ENCODE measurements around the gene SEPTIN2. TPM values are rescaled to one million over a fixed set of nuclear protein-coding genes. Genes with fewer than 3 reads are reported as not detected.
"Not testable (repeated sequence)": the region's sequence is repeated elsewhere in the genome, so short reads cannot be mapped to it uniquely, and the experiment has no call there.

SEPTIN2 gene
- total RNA-seq, 3 donors from 2014 or later, result 298 to 321 (median 299) TPM

GRCh38 chr2:241373446-241373845 lies 57.7 kb downstream of the SEPTIN2 start:
- H3K27ac ChIP-seq, result no peak overlapping the region
- no peak for TF ChIP-seq POLR2A (IDR thresholded peaks at IDR 0.05)
- no peak for TF ChIP-seq POLR2AphosphoS5 (IDR thresholded peaks at IDR 0.05)
- no peak for TF ChIP-seq CTCF (IDR thresholded peaks at IDR 0.05)
- no peak for DNase-seq (ENCODE audit: low spot score in 2 of 2)
- no peaks in the 10 kb centered on the region for H3K27me3 ChIP-seq
- H3K9me3 ChIP-seq, result no peaks in the 10 kb centered on the region
- intact Hi-C loops (cut with DNase I; ENCODE audit: low total_unique reads), result no loop called here
- H3K4me1 ChIP-seq, result peaks cover 0 to under 1% of the 10 kb centered on the region in 2 donors
- no peaks in the 10 kb centered on the region for H3K36me3 ChIP-seq
- H3K4me3 ChIP-seq, result no peak overlapping the region

GRCh38 chr2:241373906-241374305 lies 58.2 kb downstream of the SEPTIN2 start:
- peak overlapping the region in 1 of 2 donors; percentile 43 for H3K27ac ChIP-seq
- H3K27me3 ChIP-seq; H3K9me3 ChIP-seq; H3K4me3 ChIP-seq; H3K36me3 ChIP-seq; DNase-seq (ENCODE audit: low spot score in 2 of 2); H3K4me1 ChIP-seq; intact Hi-C loops (cut with DNase I; ENCODE audit: low total_unique reads): not testable (repeated sequence)

GRCh38 chr2:241375300-241375699 lies 59.6 kb downstream of the SEPTIN2 start:
- Histone ChIP-seq H3K9me3 (no peaks in the 10 kb centered on the region), H3K36me3 (no peaks in the 10 kb centered on the region), H3K27me3 (no peaks in the 10 kb centered on the region), H3K4me3 (no peak overlapping the region), H3K4me1 (peaks cover 0 to 7% of the 10 kb centered on the region in 2 donors), H3K27ac (no peak overlapping the region)
- intact Hi-C loops (cut with DNase I; ENCODE audit: low total_unique reads), result no loop called here
- no peak for TF ChIP-seq CTCF (IDR thresholded peaks at IDR 0.05)
- no peak for TF ChIP-seq POLR2AphosphoS5 (IDR thresholded peaks at IDR 0.05)
- no peak for TF ChIP-seq POLR2A (IDR thresholded peaks at IDR 0.05)
- DNase-seq (ENCODE audit: low spot score in 2 of 2), result no peak

GRCh38 chr2:241376808-241377207 lies 61.1 kb downstream of the SEPTIN2 start:
- TF ChIP-seq CTCF (IDR thresholded peaks at IDR 0.05), result no peak
- no peak for TF ChIP-seq POLR2AphosphoS5 (IDR thresholded peaks at IDR 0.05)
- TF ChIP-seq POLR2A (IDR thresholded peaks at IDR 0.05), result no peak
- Histone ChIP-seq H3K36me3 (no peaks in the 10 kb centered on the region), H3K4me1 (peaks cover 0 to 7% of the 10 kb centered on the region in 2 donors), H3K4me3 (no peak overlapping the region), H3K9me3 (no peaks in the 10 kb centered on the region), H3K27ac (no peak overlapping the region), H3K27me3 (no peaks in the 10 kb centered on the region)
- intact Hi-C loops (cut with DNase I; ENCODE audit: low total_unique reads), result no loop called here
- no peak for DNase-seq (ENCODE audit: low spot score in 2 of 2)

- Histone ChIP-seq H3K36me3 (no peaks in the 10 kb centered on the region), H3K27me3 (no peaks in the 10 kb centered on the region), H3K4me1 (peaks cover 0 to 7% of the 10 kb centered on the region in 2 donors), H3K27ac (peak overlapping the region; percentile 19 to 63), H3K4me3 (no peak overlapping the region), H3K9me3 (no peaks in the 10 kb centered on the region)
- DNase-seq (ENCODE audit: low spot score in 2 of 2), result no peak
- TF ChIP-seq POLR2A (IDR thresholded peaks at IDR 0.05), result no peak
- TF ChIP-seq CTCF (IDR thresholded peaks at IDR 0.05), result no peak
- TF ChIP-seq POLR2AphosphoS5 (IDR thresholded peaks at IDR 0.05), result no peak
- intact Hi-C loops (cut with DNase I; ENCODE audit: low total_unique reads), result loop anchor here (2.0 kb wide), 1 partner anchor 34 kb away; no protein-coding TSS in a partner anchor
These were observed 63.1 kb downstream of the SEPTIN2 start for GRCh38 chr2:241378816-241379215.

Data from breast epithelium (tissue), 4 donors.